CD4-positive, alpha-beta T cell treated with Interleukin-15 for 4 hours (primary cell): ENCODE data around the gene PFDN2.
A peak's percentile ranks its signal among the peaks of the same experiment; 100 is the strongest.
"Not testable (repeated sequence)": the region's sequence is repeated elsewhere in the genome, so short reads cannot be mapped to it uniquely, and the experiment has no call there.

Experiments
- DNase-seq: peaks from one replicate; pipeline ENCODE4 v3.0.0-alpha.2; 2020; ENCODE audit warnings: low spot score

The PFDN2 gene

GRCh38 chr1:161080441-161081405, 37.1 kb downstream of the PFDN2 start:
- DNase-seq = no peak

GRCh38 chr1:161079436-161080110, 38.3 kb downstream of the PFDN2 start:
- no peak for DNase-seq

DNA sequence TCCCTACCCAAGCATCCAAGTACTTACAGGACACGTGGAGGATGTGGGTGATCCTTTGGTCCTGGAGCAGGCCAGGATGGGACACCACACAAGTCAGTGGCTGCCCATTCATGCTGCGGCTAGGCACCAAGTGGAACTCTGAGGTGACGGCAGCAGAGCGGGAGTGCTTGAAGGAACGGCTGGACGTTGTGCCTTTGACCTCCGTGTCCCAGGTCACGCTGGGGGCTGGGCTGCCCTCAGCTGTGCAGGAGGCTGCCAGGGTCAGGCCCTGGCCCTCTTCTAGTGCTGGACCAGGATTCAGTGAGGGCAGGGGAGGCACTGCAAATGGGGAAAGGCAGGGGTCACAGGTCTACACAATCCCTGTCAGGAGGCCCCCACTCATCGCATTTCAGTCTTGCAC, 40.4 kb downstream of the PFDN2 start:
- no peak for DNase-seq

DNA sequence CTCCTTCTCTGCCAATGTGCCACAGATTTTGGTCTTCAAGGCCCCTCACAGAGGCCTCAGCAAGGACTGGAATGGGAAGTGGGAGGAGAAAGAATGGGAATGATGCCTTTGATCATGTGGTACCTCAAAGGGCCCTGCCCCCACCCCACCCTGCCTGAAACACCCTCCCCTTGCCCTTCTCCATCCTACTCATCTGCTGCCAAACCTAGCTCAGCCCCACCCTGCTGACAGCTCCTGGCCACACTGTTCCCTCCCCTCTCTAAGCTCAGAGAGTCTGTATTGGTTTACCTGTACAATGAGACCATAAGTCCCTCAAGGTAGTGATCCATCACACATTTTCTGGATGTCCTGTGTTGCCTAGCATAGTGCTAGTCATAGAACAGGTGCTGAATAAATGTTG, 41.4 kb downstream of the PFDN2 start:
- DNase-seq = no peak

- DNase-seq = no peak
Measured at GRCh38 chr1:161074676-161075368, 43.0 kb downstream of the PFDN2 start.

DNA sequence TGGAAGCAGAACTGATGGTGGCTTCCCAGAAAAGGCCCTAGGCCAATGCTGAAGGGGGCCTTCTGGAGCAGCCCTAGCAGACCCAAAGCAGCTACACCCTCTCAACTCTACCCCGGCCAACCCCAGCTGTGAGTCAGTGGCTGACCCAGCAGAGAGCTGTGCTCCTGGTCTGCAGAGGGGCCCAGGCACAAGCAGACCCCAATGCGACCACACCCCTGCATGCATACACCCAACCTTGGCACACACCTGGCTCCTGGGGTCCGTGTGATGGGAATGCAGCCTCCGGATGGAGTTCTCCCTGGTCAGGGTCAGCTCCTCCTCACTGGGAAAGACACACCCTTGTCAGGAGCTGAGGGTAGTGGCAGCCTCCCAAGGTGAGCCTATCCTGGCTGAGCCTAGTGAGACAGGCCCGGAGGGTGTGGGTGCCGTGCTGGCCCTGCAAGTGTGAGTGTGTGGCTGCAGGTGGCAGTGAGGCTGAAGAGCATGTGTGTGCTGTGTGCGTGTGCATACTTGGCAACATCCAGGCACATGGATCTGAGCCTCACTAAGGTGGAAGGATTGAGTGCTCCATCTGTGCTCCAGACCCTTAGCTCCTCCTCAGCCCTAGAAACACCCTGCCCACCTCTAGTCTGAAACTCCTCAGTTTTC, 44.2 kb downstream of the PFDN2 start:
- no peak for DNase-seq

DNA sequence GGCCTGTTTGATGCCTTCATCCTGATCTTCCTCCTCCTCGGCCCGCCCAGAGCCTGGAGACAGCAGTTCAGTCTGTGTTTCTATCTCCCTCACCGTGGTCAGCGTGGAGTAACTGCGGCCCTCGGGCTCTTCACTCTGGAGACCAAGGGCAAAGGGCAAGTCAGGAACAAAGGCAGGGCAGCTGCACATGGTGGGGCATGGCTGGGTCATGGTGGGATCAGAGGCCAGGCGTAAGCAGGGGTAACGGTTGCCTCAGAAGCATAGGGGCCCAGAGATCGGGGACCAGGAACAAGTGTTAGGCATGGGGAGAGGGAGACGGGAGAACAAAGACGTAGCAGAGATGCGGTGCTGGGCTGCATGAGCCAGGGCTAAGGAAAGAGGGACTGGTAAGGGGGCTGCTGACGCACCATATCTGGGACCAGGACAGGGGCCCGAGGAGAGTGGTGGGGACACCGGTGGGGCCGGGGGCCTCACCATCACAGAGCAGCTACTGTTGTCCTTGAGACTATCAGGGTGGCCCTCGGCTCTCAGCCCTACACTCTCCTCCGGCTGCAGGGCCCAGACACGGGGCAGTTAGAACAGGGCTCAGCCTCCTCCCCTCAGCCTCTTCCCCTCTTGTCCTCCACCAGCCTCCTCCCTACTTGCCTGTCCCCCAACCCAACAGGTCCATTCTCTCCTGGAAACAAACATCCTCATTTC, 44.9 kb downstream of the PFDN2 start:
- DNase-seq = no peak

DNA sequence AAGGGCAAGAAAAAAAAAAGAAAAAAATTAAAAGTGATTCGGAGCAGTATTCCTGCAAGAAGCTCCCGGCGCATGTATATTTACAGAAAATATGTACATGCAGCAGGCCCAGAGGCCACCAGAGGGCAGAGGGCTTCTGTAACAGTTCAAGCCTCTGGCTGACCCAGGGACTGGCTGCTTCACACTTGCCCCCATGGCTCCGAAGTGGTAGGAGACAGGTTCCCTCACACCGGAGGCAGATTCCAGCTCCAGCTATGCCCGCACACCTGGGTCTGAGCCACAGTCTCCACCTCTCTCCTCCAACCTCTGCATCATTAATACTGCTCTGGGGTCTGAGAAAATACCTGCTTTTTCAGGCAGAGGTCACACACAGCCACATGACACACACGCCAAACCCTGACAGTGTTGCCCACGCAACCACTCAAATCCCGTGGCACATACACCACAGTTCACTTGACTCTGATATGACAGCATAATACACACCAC, 45.9 kb downstream of the PFDN2 start:
- DNase-seq = peak; percentile 48

DNA sequence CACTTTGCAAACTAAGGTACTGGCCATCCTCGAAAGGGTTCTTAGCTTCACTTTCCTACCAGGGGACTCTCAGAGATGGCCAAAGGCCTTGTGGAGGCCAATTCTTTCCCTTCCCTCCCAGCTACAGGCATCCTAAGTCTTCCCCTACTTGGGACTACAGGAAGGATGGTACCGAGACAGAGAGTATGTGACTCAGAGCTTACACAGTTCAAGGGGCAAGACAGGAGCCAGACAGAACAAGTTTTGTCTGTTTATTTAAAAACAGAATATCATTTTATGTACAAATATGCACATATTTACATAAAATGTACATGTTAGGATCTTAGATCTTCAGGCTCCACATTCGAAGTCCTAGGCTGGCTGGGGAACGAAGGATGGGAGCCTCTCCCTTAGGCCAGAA, 47.1 kb downstream of the PFDN2 start:
- no peak for DNase-seq

DNA sequence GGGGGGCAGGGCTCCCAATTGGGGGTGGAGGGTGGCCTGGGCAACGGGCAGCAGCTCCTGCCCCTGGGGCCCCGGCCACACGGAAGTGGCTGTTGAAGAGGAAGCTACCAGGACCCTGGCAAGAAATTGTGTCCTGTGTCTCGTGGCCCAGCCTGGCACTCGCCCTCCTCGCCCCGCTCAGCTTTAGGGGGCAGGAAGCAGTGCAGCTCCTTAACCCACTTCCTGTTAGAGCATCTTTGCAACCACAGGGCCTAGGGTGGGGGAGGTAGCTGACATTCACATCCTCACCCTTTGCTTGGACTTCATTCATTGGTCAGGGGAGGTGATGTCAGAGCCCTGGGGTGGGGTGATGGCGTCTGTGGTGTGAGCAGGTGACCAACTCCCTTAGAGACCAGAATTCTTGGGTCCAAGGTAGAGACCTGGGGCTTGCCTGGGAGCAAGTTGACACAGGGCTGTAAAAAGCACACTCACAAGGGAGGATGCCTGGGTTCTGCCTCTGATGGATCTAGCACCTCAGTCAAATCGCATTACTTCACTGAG, 48.0 kb downstream of the PFDN2 start, which contains the start of gene ARHGAP30:
Gene ARHGAP30 (minus strand): TSS at position 161 of the 540 bp plus-strand sequence. CDS start 267 bp downstream, outside the sequence.
- DNase-seq = peak; percentile 92

DNA sequence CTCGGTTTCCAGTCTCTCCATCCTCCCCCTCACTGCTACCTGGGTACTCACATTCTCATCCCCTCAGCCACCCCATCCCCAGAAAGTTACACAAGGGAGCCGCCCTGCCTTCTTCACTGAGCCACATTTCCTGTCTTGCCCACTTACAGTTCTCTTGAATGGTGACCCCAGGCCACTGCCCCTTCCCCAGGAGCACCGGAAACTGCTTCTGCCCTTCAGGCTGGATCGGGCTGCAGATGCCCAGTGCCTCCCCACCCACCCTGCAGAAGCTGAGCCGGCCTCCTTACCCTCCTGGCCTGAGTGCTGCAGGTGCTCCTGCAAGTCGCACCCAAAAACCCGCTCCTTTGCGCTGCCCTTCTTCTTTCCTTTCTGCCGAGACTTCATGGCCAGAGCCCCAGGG, 48.6 kb downstream of the PFDN2 start:
- no peak for DNase-seq

GRCh38 chr1:161068306-161069234, 49.3 kb downstream of the PFDN2 start:
- DNase-seq = peak; percentile 83

GRCh38 chr1:161066694-161067093, 51.1 kb downstream of the PFDN2 start:
- peak; percentile 36 for DNase-seq

DNA sequence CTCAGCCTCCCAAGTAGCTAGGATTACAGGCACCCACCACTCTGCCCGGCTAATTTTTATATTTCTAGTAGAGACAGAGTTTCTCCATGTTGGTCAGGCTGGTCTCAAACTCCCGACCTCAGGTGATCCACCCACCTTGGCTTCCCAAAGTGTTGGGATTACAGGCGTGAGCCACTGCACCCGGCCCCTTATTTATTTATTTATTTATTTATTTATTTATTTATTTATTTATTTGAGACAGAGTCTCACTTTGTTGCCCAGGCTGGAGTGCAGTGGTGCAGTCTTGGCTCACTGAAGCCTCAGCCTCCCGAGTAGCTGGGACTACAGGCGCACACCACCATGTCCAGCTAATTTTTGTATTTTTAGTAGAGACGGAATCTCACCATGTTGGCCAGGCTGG, 52.2 kb downstream of the PFDN2 start:
- DNase-seq = not testable (repeated sequence)

DNA sequence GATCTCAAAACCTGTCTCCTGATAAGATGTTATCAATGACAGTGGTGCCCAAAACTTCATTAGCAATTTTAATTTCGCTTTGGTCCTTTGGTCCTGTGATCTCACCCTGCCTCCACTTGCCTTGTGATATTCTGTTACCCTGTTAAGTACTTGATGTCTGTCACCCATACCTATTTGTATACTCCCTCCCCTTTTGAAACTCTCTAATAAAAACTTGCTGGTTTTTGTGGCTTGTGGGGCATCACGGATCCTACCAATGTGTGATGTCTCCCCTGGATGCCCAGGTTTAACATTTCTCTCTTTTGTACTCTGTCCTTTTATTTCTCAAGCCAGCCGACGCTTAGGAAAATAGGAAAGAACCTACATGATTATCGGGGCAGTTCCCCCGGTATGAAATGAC, 53.9 kb downstream of the PFDN2 start:
- not testable (repeated sequence) for DNase-seq

- DNase-seq = no peak
Measured at GRCh38 chr1:161061419-161061818, 56.4 kb downstream of the PFDN2 start.

- no peak for DNase-seq
Measured at GRCh38 chr1:161059293-161059692, 58.5 kb downstream of the PFDN2 start.

DNA sequence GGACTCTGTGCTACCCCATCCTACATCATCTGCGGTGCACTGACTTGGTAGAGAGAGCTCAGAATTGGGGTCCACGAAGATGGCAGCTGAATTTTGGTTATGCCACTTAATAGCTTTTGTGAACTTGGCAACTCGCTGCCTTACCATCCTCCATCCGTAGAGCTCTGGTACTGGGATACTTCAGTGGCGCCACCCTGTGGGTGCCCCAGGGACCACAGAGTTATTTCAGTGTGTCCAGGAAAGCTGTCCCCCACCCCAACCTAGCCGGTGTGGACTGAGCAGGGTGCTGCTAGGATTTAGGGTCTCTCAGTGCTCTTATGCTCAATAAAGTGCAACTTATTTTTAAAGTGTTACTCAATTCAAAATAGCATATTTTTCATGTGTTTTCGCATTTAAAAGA, 63.0 kb downstream of the PFDN2 start:
- no peak for DNase-seq

- DNase-seq = no peak
Measured at GRCh38 chr1:161054232-161054631, 63.6 kb downstream of the PFDN2 start.

GRCh38 chr1:161052899-161053298, 64.9 kb downstream of the PFDN2 start:
- no peak for DNase-seq
